PFSK-1 (cell line): ENCODE results near the gene C1QL3.

Source experiments
- FOXP2 ChIP-seq: optimal IDR thresholded peaks from 2 replicates; pipeline ENCODE3; 2011; ENCODE audit warnings: borderline replicate concordance, control low read depth, inconsistent platforms; ENCODE audit not compliant: insufficient read depth; ENCODE audit errors: extremely low read length, extremely low read depth
- POLR2AphosphoS5 ChIP-seq: IDR thresholded peaks from 2 replicates; pipeline ENCODE4 v1.6.1; 2012; ENCODE audit warnings: low read depth, mild to moderate bottlenecking, control low read depth, low read length, moderate library complexity
- SIN3A ChIP-seq: IDR thresholded peaks from 2 replicates; pipeline ENCODE4 v1.6.1; 2012; ENCODE audit warnings: mild to moderate bottlenecking, low read length, moderate library complexity, borderline replicate concordance; ENCODE audit not compliant: insufficient read depth
- TAF1 ChIP-seq: IDR thresholded peaks from 2 replicates; pipeline ENCODE4 v1.6.1; 2012; ENCODE audit warnings: low read length, control low read depth, borderline replicate concordance; ENCODE audit not compliant: insufficient read depth
- TF ChIP-seq, protein P1 (sequence below), 2 experiments: IDR thresholded peaks; 2 replicates each; pipeline versions ENCODE4 v1.6.1 to v1.8.0; 2011 to 2012; ENCODE audit warnings: low read depth in 2 of 2, low read length in 2 of 2, control low read depth in 1 of 2, inconsistent platforms in 1 of 2, mild to moderate bottlenecking in 1 of 2, moderate library complexity in 1 of 2; ENCODE audit not compliant: insufficient read depth in 1 of 2

Gene C1QL3

GRCh38 chr10:16483241-16483917 lies 38.3 kb downstream of the C1QL3 start:
- no peak for TF ChIP-seq FOXP2
- TF ChIP-seq POLR2AphosphoS5: no peak
- TF ChIP-seq SIN3A: no peak
- TF ChIP-seq TAF1: no peak
- TF ChIP-seq, protein P1, sequence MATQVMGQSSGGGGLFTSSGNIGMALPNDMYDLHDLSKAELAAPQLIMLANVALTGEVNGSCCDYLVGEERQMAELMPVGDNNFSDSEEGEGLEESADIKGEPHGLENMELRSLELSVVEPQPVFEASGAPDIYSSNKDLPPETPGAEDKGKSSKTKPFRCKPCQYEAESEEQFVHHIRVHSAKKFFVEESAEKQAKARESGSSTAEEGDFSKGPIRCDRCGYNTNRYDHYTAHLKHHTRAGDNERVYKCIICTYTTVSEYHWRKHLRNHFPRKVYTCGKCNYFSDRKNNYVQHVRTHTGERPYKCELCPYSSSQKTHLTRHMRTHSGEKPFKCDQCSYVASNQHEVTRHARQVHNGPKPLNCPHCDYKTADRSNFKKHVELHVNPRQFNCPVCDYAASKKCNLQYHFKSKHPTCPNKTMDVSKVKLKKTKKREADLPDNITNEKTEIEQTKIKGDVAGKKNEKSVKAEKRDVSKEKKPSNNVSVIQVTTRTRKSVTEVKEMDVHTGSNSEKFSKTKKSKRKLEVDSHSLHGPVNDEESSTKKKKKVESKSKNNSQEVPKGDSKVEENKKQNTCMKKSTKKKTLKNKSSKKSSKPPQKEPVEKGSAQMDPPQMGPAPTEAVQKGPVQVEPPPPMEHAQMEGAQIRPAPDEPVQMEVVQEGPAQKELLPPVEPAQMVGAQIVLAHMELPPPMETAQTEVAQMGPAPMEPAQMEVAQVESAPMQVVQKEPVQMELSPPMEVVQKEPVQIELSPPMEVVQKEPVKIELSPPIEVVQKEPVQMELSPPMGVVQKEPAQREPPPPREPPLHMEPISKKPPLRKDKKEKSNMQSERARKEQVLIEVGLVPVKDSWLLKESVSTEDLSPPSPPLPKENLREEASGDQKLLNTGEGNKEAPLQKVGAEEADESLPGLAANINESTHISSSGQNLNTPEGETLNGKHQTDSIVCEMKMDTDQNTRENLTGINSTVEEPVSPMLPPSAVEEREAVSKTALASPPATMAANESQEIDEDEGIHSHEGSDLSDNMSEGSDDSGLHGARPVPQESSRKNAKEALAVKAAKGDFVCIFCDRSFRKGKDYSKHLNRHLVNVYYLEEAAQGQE (IDR thresholded peaks at IDR 0.05; ENCODE audit: insufficient read depth in 1 of 2, low read depth in 2 of 2, low read length in 2 of 2): no peak

DNA sequence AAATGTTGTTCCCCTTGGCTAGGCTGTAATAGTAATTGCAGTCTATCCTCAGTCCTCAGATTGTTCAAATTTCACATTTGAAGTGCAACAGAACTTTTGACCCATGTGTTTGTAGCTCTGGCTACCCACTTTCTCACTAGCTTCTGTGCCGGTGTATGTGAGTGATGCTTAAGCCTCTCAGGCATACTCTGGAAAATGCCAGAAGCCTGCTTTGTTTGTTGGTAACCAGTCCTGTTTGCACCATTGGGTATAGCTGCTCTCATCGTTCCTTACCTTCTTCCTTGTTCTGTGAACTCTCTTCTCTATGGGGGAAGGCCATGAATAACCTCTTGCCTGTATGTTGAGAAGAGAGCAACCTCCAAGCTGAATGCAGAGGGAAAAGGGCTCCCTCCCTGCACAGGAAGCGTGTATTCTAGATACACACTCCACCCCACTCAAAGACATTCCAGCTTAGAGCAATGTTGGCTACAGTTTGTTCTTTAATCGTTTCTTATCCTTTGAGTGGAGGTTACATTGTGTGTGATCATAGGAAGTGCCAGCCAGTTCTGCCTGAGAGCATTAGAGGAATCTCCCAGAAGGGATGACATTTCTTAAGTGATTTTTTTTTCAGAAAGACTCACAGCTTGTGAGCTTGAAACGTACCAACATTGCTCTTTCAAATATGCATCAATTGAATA lies 40.5 kb downstream of the C1QL3 start:
- no peak for TF ChIP-seq FOXP2
- TF ChIP-seq SIN3A: no peak
- TF ChIP-seq, protein P1 (IDR thresholded peaks at IDR 0.05; ENCODE audit: insufficient read depth in 1 of 2, low read depth in 2 of 2, low read length in 2 of 2): no peak
- no peak for TF ChIP-seq POLR2AphosphoS5
- TF ChIP-seq TAF1: no peak

DNA sequence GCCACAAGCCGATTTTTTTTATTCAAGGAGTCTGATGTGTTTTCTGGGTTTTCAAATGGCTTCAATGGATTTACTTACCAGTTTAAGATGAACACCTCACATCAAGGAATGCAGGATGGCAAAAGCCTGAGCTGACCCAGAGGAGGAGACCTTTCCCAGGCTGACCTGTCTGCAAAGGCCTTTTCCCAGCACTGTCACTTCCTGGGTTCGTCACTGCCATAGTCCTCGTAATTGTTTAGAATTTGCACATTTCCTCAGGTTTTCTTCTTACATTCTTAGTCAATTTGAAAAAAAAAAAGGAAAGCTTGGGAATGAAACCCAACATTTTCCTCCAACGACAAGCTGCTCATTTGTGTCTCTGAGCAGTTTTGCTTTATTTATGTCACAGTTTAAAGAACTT lies 42.9 kb downstream of the C1QL3 start:
- no peak for TF ChIP-seq TAF1

DNA sequence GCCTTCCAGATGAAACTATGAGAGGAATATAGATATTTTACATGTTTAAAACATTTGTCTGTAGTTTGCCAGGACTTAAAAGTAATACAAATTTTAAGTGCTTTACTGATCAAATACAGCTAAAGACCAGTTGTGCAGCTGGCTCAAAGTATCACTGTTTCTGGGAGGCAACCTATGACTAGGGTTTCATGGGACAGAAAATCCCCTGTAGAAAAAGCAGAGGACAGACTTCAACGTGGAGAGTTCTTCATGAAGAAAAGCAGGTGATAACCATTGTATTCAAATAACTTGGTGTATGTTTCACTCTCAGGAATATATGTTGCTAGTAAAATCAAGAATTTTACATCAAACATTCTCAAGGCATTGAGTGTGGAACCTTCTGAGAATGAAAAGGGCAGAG lies 43.9 kb downstream of the C1QL3 start:
- TF ChIP-seq, protein P1 (IDR thresholded peaks at IDR 0.05; ENCODE audit: insufficient read depth in 1 of 2, low read depth in 2 of 2, low read length in 2 of 2): no peak
- no peak for TF ChIP-seq SIN3A
- TF ChIP-seq FOXP2: no peak
- TF ChIP-seq TAF1: no peak
- TF ChIP-seq POLR2AphosphoS5: no peak

- TF ChIP-seq POLR2AphosphoS5 (no peak), SIN3A (no peak), FOXP2 (no peak), TAF1 (no peak)
- TF ChIP-seq, protein P1 (IDR thresholded peaks at IDR 0.05; ENCODE audit: insufficient read depth in 1 of 2, low read depth in 2 of 2, low read length in 2 of 2): no peak
Observed at GRCh38 chr10:16472828-16473227, 48.9 kb downstream of the C1QL3 start.

- TF ChIP-seq FOXP2: no peak
- TF ChIP-seq TAF1: no peak
- TF ChIP-seq SIN3A: no peak
- TF ChIP-seq POLR2AphosphoS5: no peak
- TF ChIP-seq, protein P1 (IDR thresholded peaks at IDR 0.05; ENCODE audit: insufficient read depth in 1 of 2, low read depth in 2 of 2, low read length in 2 of 2): no peak
Observed at GRCh38 chr10:16470747-16471146, 50.9 kb downstream of the C1QL3 start.
